HepG2 (cell line): ENCODE measurements around the gene UBP1. TPM values are rescaled to one million over a fixed set of nuclear protein-coding genes. Genes with fewer than 3 reads are reported as not detected.

Source experiments
- ELK4 ChIP-seq: sonication (generic); formaldehyde crosslinking; IDR thresholded peaks from 2 replicates; pipeline ENCODE4 v1.9.0; 2021; ENCODE audit warnings: missing genetic modification reagents, borderline replicate concordance
- TRAFD1 ChIP-seq: sonication (generic); formaldehyde crosslinking; IDR thresholded peaks from 2 replicates; pipeline ENCODE4 v1.5.1; 2020; ENCODE audit warnings: missing genetic modification reagents, mild to moderate bottlenecking, borderline replicate concordance
- U2AF2 ChIP-seq: fragments of 200-400 bp; formaldehyde crosslinking; IDR thresholded peaks from 2 replicates; pipeline ENCODE4 v1.6.1; 2017; ENCODE audit warnings: low read depth, mild to moderate bottlenecking, low read length
- ZNF33B ChIP-seq: sonication (generic); formaldehyde crosslinking; IDR thresholded peaks from 2 replicates; pipeline ENCODE4 v1.5.1; 2020; ENCODE audit warnings: mild to moderate bottlenecking, missing genetic modification reagents
- ZNF614 ChIP-seq: IDR thresholded peaks from 2 replicates; pipeline ENCODE4 v1.6.1; 2018; ENCODE audit warnings: missing biosample characterization, missing genetic modification reagents, inconsistent platforms, borderline replicate concordance
- ZNF768 ChIP-seq: sonication (generic); formaldehyde crosslinking; IDR thresholded peaks from 2 replicates; pipeline ENCODE4 v1.4.0; 2020; ENCODE audit warnings: missing genetic modification reagents
- polyA plus RNA-seq, 8 experiments: library from polyadenylated mRNA; depleted of rRNA in 3 of 8; stranded (reverse) in 7 of 8; unstranded in 1 of 8; fragments of >200 nt; fragmentation: Illumina TruSeq in 4 of 8; extraction: Trizol in 4 of 8; gene quantifications; 2 replicates each; pipeline versions ENCODE4 v1.2.1 to v1.2.3, GENCODE V29; 2011 to 2016; ENCODE audit warnings: low read depth in 4 of 8, missing spikeins in 1 of 8, mixed read lengths in 1 of 8; ENCODE audit not compliant: insufficient read depth in 1 of 8
- total RNA-seq, 5 experiments: library from RNA; depleted of rRNA; stranded (reverse); fragments of >200 nt; fragmentation: Illumina TruSeq; extraction: Trizol; gene quantifications; 2 replicates each; pipeline ENCODE4 v1.2.3, GENCODE V29; 2016; ENCODE audit warnings: low read depth in 1 of 5
- TF ChIP-seq, protein P1 (sequence below): sonication (generic); formaldehyde crosslinking; IDR thresholded peaks from 2 replicates; pipeline ENCODE4 v1.4.0; 2020; ENCODE audit warnings: mild to moderate bottlenecking, missing genetic modification reagents

UBP1 gene
- total and polyA plus RNA-seq, 2 of the 13 experiments (the other 11 are each of a cell fraction or from before 2014, with no cell fraction given), result 48.3 to 79.9 TPM

DNA sequence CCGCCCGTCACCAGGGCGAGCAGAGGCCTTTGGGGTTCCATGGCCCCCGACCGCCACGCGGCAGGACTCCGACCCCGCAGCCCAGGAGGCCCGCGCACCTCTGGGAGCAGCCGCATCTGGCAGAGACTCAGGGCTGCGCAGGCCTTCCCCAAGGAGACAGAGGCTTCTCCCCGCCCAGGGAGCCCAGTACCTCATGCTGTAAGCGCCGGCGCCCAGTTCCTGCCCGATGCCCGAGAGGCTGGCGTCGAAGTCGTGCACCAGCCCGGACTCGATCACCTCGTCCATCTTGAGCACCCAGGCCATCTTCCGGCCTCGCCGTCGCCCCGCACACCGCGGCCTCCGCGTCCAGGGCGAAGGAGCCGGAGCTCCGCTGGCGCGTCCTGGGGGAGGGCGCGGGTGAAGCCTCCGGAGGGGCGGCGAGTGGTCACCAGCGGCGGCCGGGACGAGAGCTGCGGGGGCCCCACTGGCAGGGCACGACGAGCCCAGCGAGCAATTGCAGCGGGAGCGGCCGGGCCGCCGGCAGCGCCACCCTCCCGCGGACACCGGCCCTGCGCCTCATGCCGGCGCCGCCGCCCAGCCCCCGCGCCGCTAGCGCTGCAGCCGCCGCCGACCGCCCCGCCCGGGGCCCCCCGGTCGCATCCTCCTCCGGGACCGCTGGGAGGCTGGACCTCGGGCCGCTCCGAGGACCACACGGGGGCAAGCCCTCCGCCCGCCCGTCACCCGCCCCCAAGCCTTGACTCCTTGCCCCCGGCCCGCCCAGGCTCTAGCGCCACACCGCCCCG is 468 bp downstream of the UBP1 start (continued):
- TF ChIP-seq U2AF2 (no peak), ZNF768 (CRISPR knock-in tag) (peak; percentile 63; the same call in 1 of the 2 replicates), ZNF614 (CRISPR knock-in tag) (no peak), TRAFD1 (no peak), ZNF33B (no peak; the same call in 1 of the 2 replicates), ELK4 (CRISPR knock-in tag) (no peak)
- TF ChIP-seq, protein P1, sequence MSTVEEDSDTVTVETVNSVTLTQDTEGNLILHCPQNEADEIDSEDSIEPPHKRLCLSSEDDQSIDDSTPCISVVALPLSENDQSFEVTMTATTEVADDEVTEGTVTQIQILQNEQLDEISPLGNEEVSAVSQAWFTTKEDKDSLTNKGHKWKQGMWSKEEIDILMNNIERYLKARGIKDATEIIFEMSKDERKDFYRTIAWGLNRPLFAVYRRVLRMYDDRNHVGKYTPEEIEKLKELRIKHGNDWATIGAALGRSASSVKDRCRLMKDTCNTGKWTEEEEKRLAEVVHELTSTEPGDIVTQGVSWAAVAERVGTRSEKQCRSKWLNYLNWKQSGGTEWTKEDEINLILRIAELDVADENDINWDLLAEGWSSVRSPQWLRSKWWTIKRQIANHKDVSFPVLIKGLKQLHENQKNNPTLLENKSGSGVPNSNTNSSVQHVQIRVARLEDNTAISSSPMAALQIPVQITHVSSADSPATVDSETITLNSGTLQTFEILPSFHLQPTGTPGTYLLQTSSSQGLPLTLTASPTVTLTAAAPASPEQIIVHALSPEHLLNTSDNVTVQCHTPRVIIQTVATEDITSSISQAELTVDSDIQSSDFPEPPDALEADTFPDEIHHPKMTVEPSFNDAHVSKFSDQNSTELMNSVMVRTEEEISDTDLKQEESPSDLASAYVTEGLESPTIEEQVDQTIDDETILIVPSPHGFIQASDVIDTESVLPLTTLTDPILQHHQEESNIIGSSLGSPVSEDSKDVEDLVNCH (CRISPR knock-in tag), result no peak
